ENCODE data around the gene GRIN2A.

DNA sequence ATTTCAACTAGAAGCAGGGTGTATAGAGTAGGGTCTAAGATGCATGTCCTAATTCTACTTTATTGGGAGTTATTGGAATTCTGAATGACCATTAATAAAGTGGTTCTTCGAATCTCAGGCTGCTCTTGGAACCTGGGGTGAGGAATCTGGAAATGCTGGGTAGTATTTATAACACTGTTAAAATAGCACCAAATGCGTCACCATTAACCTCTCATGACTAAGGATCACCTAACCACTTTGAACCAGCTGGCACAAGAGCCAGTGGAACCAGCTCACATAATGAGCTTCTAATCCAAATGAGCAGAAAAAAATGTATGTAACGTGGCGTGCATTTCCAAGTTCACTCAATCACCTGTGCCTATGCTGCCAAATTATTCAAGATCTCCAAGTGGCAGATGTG lies 281.7 kb downstream of the GRIN2A start:
- TF ChIP-seq, protein P1, sequence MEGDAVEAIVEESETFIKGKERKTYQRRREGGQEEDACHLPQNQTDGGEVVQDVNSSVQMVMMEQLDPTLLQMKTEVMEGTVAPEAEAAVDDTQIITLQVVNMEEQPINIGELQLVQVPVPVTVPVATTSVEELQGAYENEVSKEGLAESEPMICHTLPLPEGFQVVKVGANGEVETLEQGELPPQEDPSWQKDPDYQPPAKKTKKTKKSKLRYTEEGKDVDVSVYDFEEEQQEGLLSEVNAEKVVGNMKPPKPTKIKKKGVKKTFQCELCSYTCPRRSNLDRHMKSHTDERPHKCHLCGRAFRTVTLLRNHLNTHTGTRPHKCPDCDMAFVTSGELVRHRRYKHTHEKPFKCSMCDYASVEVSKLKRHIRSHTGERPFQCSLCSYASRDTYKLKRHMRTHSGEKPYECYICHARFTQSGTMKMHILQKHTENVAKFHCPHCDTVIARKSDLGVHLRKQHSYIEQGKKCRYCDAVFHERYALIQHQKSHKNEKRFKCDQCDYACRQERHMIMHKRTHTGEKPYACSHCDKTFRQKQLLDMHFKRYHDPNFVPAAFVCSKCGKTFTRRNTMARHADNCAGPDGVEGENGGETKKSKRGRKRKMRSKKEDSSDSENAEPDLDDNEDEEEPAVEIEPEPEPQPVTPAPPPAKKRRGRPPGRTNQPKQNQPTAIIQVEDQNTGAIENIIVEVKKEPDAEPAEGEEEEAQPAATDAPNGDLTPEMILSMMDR (conservative IDR thresholded peaks at IDR 0.05; ENCODE audit: low read length): no peak
- TF ChIP-seq EZH2phosphoT487 (IDR thresholded peaks at IDR 0.05; ENCODE audit: borderline replicate concordance, low read depth, low read length): no peak

All from OCI-LY7 (cell line).